M059J (cell line): ENCODE results near the gene DIS3L. TPM values are rescaled to one million over a fixed set of nuclear protein-coding genes. Genes with fewer than 3 reads are reported as not detected.
"Not testable (repeated sequence)": the region's sequence is repeated elsewhere in the genome, so short reads cannot be mapped to it uniquely, and the experiment has no call there.

ENCODE experiments used
- DNase-seq: peaks from one replicate; pipeline ENCODE4 v3.0.0-alpha.2; 2012; ENCODE audit warnings: low read depth
- total RNA-seq: library from RNA; depleted of rRNA; stranded (reverse); fragments of >200 nt; shearing (Covaris generic); gene quantifications from 2 replicates; pipeline ENCODE4 v1.2.3, GENCODE V29; 2014

DIS3L gene
- total RNA-seq, 1 experiment from 2014 or later: 9.9 TPM

DNA sequence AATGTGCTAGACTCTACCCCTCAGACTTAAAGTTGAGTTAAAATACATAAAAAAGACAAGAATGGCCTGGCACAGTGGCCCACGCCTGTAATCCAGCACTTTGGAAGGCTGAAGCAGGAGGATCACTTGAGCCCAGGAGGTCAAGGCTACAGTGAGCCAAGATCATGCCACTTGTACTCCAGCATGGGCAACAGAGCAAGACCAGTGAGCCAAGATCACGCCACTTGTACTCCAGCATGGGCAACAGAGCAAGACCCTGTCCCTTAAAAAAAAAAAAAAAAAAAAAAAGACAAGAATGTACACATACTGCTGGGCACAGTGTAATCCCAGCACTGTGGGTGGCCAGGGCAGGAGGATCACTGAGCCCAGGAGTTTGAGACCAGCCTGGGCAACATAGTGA, 17.4 kb downstream of the DIS3L start:
- DNase-seq: no peak

DNA sequence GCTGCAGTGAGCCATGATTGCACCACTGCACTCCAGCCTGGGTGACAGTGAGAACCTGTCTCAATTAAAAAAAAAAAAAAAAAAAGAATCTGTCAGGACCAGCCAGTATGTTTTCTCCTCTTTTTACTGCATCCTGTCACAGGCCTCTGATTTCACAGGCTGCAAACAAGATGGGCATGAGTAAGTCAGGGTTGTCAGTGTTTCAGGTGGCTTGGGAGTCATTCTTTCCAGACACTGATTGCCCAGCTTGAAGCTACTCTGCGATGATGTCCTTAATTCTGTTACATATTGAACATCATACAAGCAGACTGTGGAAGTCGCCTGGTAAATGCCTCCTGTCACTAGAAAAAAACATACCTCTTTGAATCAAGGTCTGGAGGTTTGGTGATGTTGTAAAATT, 18.8 kb downstream of the DIS3L start:
- no peak for DNase-seq

DNA sequence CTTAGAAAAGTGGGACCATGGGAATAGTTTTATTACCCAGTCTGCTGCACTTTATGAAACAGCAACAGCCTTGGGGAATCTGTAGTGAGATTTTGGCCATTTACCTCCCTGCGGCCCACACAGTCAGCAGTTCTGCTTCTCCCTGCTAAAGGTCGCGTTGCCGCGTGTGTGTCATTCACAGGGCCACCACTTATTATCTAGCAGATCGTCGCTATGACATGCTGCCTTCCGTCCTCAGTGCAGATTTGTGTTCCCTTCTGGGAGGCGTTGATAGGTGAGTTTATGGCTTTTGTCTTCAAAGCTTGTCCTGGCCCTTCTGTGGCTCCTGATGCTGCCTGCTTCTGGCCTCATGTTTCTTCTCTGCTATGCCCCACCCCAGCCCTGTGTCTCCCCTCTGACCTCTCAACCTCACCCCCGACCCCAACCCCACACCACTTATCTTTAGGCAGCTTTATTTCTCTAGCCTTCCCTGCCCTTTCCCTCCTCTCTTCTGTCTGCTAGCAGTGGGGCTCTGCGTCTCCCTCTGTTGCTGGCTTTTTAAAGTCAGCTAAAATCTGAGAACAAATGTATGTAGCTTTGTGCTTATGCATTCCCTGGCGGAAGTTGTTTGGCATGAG, 30.1 kb downstream of the DIS3L start:
- no peak for DNase-seq

DNA sequence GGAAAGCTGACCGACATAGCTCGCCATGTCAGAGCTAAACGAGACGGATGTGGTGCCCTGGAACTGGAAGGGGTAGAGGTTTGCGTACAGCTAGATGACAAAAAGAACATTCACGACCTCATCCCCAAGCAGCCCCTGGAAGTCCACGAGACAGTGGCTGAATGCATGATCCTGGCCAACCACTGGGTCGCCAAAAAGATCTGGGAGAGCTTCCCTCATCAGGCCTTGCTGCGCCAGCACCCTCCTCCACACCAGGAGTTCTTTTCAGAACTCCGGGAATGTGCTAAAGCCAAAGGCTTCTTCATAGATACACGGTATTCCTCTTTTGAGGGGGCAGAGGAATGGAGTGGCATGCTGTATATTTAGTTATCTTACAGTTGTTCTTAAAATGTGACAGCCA, 32.7 kb downstream of the DIS3L start:
- DNase-seq: no peak

DNA sequence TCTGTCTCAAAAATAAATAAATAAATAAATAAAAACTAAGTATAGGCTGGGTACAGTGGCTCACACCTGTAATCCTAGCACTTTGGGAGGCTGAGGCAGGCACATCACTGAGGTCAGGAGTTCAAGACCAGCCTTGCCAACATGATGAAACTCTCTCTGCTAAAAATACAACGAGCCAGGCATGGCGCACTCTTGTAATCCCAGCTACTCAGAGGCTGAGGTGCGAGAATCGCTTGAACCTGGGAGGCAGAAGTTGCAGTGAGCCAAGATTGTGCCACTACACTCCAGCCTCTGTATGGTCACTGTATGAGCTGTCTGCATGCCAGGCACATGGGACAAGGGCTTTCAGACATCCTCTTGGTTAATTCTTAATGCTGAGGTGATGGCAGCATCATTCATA, 34.4 kb downstream of the DIS3L start:
- no peak for DNase-seq

DNA sequence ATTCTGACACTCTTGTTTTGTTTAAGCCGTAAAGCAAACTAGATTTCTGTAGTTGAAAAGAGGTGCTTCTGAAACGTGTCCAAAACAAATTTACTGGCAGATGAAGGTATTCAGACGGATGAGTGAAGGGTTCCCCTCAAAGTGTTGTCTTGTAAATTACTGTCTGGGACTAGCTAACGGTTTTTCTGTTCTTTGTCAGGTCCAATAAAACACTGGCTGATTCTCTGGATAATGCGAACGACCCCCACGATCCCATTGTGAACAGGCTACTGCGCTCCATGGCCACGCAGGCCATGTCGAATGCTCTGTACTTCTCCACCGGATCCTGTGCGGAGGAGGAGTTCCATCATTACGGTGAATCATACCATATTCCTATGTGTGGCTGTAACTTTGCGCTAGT, 35.4 kb downstream of the DIS3L start:
- DNase-seq: no peak

DNA sequence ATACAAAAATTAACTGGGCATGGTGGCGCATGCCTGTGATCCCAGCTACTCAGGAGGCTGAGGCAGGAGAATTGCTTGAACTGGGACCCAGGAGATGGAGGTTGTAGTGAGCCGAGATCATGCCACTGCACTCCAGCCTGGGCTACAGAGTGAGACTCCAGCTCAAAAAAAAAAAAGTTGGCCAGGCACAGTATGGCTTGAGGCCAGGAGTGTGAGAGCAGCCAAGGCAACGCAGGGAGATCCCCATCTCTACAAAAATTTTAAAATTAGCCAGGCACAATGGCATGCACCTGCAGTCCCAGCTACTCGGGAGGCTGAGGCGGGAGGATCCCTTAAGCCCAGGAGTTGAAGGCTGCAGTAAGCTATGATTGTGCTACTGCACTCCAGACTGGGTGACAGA, 55.2 kb downstream of the DIS3L start:
- not testable (repeated sequence) for DNase-seq

DNA sequence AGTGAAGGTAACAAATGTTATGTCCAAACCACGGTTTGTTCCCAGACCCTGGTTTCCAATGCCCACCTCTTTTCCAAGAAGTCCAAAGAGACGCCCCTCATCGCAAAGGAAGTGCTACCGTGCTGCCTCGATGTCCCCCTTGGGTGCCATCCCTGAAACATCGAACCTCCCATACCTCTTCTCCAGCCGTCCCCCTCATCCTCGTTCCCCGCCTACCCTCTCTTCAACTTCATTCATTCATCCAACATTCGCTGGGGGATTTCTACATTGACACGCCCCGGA, 62.6 kb downstream of the DIS3L start:
- no peak for DNase-seq

DNA sequence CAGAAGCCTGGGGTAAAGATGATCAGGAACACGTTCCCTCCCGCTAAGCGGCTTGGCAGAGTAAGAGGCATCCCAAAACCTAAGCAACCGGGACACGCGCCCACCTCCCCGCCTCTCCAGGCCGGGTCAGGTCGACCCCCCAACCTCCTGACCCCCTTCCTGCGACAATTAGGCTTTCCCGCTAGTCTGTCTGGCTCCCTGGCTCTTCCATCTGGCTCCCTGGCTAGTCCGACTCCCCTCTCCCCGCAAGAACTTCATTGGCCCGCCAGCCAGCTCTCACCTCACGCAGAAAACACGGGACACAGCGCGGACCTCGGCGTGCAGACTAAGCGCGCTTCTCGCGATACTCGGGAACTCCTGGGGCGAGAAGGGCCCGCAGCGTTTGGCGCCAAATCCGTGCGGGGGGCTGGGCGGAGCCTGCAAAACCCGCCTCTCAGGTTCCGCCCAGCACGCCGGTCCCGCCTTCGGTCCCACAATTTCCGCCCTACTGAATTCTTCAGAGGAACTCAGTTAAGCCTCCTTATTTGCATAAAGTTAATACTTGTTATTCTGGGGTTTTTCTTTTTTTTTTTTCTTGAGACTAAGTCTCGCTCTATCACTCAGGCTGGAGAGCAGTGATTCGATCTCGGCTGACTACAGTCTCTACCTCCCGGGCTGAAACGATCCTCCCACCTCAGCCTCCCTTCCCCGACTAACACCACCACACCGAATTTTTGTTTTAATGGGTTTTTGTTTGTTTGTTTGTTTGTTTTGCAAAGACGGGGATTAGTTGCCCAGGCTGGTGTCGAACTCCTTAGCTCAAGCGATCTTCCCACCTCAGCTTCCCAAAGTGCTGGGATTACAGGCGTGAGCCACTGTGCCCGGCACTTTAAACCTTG, 63.2 kb downstream of the DIS3L start, which contains the start of gene TIPIN:
Gene TIPIN, minus strand, starts transcription at position 327 of the 878 bp plus-strand sequence. CDS start 3,738 bp downstream, outside the sequence.
- peak; percentile 94 for DNase-seq

DNA sequence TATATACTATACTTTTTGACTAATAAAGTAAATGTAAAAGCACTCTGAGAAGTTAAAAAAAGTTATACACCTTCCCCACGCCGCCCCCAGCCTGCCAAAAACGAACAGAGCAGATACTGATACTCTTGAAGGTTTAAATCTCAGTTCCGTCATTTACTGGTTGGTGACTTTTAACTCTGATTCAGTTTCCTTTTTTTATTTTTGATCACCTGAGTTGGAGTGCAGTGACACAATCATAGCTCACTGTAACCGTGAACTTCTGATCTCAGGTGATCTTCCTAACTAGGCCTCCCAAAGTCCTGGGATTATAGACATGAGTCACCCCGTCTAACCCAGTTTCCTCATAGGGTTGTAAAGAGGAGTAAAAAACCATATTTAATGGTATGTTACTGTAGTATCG, 66.4 kb downstream of the DIS3L start:
- DNase-seq: peak; percentile 30

DNA sequence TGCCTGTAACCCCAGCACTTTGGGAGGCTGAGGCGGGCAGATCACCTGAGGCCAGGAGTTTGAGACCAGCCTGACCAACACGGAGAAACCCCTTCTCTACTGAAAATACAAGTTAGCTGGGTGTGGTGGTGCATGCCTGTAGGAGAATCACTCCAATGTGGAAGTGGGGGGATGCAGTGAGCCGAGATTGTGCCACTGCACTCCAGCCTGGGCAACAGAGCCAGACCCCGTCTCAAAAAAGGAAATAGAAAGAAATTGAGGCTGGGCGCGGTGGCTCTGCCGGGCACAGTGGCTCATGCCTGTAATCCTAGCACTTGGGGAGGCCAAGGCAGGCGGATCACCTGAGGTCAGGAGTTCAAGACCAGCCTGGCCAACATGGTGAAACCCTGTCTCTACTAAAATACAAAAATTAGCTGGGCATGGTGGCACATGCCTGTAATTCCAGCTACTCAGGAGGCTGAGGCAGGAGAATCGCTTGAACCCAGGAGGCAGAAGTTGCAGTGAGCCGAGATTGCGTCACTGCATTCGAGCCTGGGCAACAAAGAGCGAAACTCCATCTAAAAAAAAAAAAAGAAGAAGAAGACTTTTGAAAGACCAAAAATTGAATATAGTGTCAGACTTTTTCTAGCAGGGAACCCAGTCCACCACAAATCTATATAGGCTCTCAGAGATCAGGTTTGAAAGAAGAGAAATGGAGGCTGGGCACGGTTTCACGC, 68.5 kb downstream of the DIS3L start:
- not testable (repeated sequence) for DNase-seq

DNA sequence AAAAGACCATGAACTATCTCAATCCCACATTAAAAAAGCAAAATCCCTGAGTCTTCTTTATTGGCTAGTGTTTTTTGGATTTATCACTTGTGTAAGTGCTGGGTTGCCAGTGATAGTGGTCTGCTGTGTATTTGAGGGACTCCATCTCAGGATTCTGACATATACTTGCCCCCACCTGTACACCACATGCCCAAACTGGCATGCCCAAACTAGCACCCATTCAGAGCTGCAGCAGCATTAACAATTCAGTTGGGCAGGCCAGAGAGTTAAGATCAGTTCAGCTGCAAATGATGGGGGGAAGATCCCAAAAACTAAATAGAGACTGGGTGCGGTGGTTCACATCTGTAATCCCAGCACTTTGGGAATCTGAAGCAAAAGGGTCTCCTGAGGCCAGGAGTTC, 69.4 kb downstream of the DIS3L start:
- DNase-seq: no peak

DNA sequence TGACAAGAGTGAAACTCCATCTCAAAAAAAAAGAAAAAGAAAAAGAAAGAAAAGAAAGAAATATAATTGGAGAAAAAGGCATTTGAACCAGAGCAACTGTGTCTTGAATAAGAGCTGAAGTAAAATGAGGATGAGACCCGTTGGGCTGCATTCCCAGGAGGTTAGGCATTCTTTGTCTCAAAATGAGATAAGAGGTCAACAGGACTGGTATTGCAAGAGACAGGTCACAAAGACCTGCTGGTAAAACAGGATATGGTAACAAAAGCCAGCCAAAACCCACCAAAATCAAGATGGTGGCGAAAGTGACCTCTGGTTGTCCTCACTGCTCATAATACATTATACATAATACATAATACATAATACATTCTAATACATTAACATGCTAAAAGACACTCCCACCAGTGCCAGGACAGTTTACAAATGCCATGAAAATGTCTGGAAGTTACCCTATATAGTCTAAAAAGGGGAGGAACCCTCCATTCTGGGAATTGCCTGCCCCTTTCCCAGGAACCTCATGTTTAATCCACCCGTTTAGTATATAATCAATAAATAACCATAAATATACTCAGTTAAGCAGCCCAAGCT, 71.7 kb downstream of the DIS3L start:
- no peak for DNase-seq

DNA sequence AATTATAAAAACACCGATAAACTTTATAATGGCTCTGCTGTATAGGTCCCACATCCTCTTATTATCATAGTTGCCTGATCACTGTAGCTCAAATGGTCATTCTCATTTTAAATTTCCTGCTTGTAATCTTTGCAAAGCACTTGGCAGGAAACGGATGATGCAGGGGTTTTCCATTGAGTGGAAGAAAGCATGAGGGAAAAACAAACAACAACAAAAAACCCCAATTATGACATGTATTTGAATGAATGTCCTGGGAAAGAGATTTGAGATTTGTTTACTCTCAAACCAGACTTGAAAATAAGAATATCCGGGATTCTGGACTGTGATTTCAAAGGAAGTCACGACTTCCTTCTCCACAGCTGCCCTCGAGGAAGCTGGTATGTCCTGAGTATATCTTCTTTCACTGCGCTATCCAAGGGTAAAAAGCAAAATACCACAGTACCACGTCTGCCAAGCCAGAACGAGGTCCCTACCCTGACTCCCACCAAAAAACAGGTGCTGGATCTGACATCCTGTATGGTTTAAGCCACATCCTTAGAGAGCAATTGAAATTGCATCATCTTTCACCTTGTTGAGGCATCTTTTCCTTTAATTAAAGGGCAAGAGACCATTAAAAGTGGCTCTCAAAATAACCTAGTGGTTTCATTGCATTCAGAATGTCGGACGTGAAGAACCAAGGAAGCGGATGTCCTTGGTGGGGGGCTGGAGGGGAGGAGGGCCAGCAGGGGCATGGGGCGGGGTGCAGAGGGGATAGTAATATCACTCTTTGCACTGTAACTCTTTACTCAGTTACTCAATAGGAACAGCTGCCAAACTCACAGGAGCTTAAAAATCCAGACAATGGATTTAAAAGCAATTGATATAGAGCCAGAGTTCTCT, 76.6 kb downstream of the DIS3L start:
- peak; percentile 12 for DNase-seq

DNA sequence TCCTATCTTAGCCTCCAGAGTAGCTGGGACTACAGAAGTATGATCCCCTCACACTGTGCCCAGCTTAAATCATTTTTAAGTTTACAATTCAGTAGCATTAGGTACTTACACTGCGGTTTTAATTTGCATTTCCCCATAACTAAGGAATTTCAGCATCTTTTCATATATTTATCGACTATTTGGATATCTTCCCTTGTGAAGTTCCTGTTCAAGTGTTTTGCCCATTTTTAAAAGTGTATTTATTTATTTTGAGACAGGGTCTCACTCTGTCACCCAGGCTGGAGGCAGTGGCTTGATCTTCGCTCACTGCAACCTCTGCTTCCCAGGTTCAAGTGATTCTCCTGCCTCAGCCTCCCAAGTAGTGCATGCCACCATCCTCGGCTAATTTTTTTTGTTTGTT, 80.8 kb downstream of the DIS3L start:
- no peak for DNase-seq

DNA sequence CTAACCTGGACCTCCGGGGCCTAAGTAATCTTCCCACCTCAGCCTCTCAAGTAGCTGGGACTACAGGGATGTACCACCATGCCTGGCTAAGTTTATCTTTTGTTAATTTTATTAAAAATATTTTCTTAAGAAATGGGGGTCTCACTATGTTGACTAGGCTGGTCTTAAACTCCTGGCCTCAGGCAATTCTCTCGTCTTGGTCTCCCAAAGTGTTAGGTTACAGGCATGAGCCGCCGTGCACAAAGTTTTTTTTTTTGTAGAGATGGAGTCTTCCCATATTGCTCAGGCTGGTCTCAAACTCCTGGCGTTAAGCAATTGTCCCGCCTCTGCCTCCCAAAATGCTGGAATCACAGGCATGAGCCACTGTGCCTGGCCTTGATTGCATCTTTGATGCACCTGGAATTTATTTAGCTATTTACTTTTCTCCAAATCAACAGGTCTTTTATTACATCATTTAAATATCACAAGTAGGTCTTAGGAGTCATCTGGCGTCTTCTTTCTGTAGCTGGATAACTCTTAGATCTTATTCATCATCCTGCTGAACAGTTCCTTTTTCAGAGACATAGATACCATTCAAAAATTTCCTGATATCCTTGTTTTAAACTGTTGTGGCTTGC, 85.6 kb downstream of the DIS3L start:
- no peak for DNase-seq

DNA sequence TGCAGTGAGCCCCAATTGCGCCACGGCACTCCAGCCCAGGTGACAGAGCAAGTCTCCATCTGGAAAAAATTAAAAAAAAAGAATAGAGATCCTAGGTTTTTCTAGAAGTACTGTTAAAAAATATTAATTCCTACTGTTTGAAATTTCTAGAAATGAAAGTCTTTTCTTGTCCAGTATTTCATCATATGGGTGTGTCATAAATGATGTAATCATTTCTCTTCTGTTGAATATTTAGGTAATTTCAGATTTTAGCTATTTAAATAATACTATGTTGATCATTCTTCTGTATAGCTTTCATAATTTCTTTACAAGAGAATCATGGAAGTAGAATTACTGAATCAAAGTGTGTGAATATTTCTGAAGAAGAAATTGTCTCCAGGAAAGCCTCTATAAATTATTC, 88.0 kb downstream of the DIS3L start:
- not testable (repeated sequence) for DNase-seq
